ENCODE measurements around the gene PRPF19. TPM values are rescaled to one million over a fixed set of nuclear protein-coding genes. Genes with fewer than 3 reads are reported as not detected.

The PRPF19 gene
- total and polyA plus RNA-seq, 7 donors = 37.1 to 92.3 (median 41.2) TPM

- Histone ChIP-seq H3K4me3 (no peak within 1 kb of the TSS), H3K27ac (no peak within 1 kb of the TSS), H3K4me1 (no peaks in the 10 kb centered on the region), H3K9me3 (no peaks in the 10 kb centered on the region), H3K36me3 (peaks cover 0 to 7% (median 3%) of the 10 kb centered on the region in 4 donors), H3K27me3 (peaks cover 0 to 17% (median 0%) of the 10 kb centered on the region in 3 donors)
- WGBS, 2 donors = 24 to 41% methylated on average over 14 of the region's 14 CpGs
- no peak for DNase-seq
- intact Hi-C loops (cut with DNase I) = no loop called here
- TF ChIP-seq EP300 (IDR thresholded peaks at IDR 0.05) (no peak), POLR2A (IDR thresholded peaks at IDR 0.05) (no peak), POLR2AphosphoS5 (IDR thresholded peaks at IDR 0.05) (no peak), CTCF (IDR thresholded peaks at IDR 0.05) (no peak)
Observed at GRCh38 chr11:60855726-60856633, 50.4 kb downstream of the PRPF19 start, which contains the start of gene PTGDR2. PTGDR2 (minus strand) TSS chr11:60855950; CDS start chr11:60853722, 2,228 bp downstream.

GRCh38 chr11:60854847-60855725 lies 51.3 kb downstream of the PRPF19 start:
- H3K4me3 ChIP-seq = no peak overlapping the region
- DNase-seq = no peak
- intact Hi-C loops (cut with DNase I) = no loop called here
- peaks cover 0 to 17% (median 0%) of the 10 kb centered on the region in 3 donors for H3K27me3 ChIP-seq
- no peaks in the 10 kb centered on the region for H3K4me1 ChIP-seq
- no peak overlapping the region for H3K27ac ChIP-seq
- TF ChIP-seq CTCF (IDR thresholded peaks at IDR 0.05) = no peak
- TF ChIP-seq POLR2A (IDR thresholded peaks at IDR 0.05) = no peak
- no peak for TF ChIP-seq EP300 (IDR thresholded peaks at IDR 0.05)
- no peak for TF ChIP-seq POLR2AphosphoS5 (IDR thresholded peaks at IDR 0.05)
- peaks cover 4 to 16% (median 11%) of the 10 kb centered on the region in 4 donors for H3K36me3 ChIP-seq
- H3K9me3 ChIP-seq = no peaks in the 10 kb centered on the region
- 48 to 54% methylated on average over 8 of the region's 8 CpGs for WGBS, 2 donors

DNA sequence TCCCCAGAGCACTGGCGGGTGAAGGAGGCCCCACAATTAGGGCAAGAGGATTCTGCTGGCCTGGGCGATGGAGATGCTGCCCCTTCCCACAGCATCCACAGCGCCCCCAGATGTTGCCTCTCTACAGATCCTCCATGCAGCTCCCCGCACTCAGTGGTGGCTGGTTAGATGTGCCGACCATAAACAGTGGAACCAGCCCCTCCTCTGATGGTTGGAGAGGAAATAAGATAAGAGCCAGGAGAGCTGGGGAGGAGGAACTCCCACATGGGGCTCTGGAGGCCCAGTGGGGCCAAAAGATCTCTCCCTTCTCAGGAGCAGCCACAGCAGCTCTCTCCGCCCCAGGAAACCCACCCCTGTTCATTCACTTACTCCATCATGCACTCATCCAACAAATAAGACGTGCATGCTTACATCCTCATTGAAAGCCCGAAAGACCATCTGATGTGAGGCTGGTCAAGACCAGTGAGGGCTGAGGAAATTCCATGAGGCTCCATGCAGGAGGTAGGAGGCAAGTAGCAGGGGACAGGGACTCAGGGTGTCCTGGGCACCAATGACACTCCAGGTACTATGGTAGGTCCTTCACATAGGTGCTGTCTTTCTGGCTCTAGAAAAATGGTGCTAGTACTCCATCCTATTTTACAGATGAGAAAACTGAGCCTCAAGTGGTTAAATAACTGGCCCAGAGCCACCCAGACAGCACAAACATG lies 52.1 kb downstream of the PRPF19 start:
- Histone ChIP-seq H3K4me1 (no peaks in the 10 kb centered on the region), H3K27me3 (peaks cover 0 to 17% (median 0%) of the 10 kb centered on the region in 3 donors), H3K27ac (no peak overlapping the region), H3K9me3 (no peaks in the 10 kb centered on the region), H3K36me3 (peaks cover 4 to 24% (median 19%) of the 10 kb centered on the region in 4 donors), H3K4me3 (no peak overlapping the region)
- TF ChIP-seq POLR2A (IDR thresholded peaks at IDR 0.05) = no peak
- no peak for TF ChIP-seq CTCF (IDR thresholded peaks at IDR 0.05)
- no peak for TF ChIP-seq POLR2AphosphoS5 (IDR thresholded peaks at IDR 0.05)
- no peak for TF ChIP-seq EP300 (IDR thresholded peaks at IDR 0.05)
- 70 to 81% methylated on average over 8 of the region's 8 CpGs for WGBS, 2 donors
- intact Hi-C loops (cut with DNase I) = no loop called here
- no peak for DNase-seq
